Erythroblast (primary cell): ENCODE data around the gene VAV1.

ENCODE experiments used
- GATA1 ChIP-seq: IDR thresholded peaks from 2 replicates; pipeline ENCODE4 v1.6.1; 2011; ENCODE audit warnings: low read depth, mild to moderate bottlenecking, control low read depth, low read length, moderate library complexity
- POLR2A ChIP-seq: IDR thresholded peaks from 2 replicates; pipeline ENCODE4 v1.6.1; 2011; ENCODE audit warnings: mild to moderate bottlenecking, low read length

- TF ChIP-seq POLR2A = no peak
- TF ChIP-seq GATA1 = no peak
Measured at GRCh38 chr19:6802336-6803035, 30.0 kb downstream of the VAV1 start.
